DOHH2 (cell line): ENCODE measurements around the gene METTL25.

Experiments used
- CTCF ChIP-seq: fragments of 200-600 bp; sonication (generic); IDR thresholded peaks from one replicate; pipeline ENCODE4 v1.5.1; 2014; ENCODE audit warnings: antibody characterized with exemption, mild to moderate bottlenecking, low read depth, low read length; ENCODE audit not compliant: poor library complexity, severe bottlenecking
- EZH2phosphoT487 ChIP-seq: fragments of 200-600 bp; sonication (generic); IDR thresholded peaks from 2 replicates; pipeline ENCODE4 v1.6.1; 2017; ENCODE audit warnings: borderline replicate concordance, mild to moderate bottlenecking, antibody characterized with exemption, low read length, moderate library complexity, mixed read lengths

- TF ChIP-seq CTCF (no peak), EZH2phosphoT487 (no peak)
These were observed 152.1 kb downstream of the METTL25 start for GRCh38 chr12:82510386-82510785.
